ENCODE data around the gene UBC. TPM values are rescaled to one million over a fixed set of nuclear protein-coding genes. Genes with fewer than 3 reads are reported as not detected.

Gene UBC
- total RNA-seq, 1 experiment from 2014 or later, result 880 TPM

DNA sequence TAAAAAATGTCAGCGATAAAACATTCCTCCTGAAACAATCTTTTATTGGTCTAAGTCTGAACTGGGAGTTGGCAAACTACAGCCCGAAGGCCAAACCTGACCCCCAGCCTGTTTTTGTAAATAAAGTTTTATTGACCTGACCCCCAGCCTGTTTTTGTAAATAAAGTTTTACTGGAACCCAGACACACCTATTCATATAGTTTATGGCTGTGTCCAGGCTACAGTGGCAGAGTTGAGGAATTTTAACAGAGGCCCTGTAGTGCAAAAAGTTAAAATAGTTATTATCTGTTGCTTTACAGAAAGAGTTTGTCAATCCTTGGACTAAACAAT is 38.7 kb downstream of the UBC start:
- TF ChIP-seq, protein P1, sequence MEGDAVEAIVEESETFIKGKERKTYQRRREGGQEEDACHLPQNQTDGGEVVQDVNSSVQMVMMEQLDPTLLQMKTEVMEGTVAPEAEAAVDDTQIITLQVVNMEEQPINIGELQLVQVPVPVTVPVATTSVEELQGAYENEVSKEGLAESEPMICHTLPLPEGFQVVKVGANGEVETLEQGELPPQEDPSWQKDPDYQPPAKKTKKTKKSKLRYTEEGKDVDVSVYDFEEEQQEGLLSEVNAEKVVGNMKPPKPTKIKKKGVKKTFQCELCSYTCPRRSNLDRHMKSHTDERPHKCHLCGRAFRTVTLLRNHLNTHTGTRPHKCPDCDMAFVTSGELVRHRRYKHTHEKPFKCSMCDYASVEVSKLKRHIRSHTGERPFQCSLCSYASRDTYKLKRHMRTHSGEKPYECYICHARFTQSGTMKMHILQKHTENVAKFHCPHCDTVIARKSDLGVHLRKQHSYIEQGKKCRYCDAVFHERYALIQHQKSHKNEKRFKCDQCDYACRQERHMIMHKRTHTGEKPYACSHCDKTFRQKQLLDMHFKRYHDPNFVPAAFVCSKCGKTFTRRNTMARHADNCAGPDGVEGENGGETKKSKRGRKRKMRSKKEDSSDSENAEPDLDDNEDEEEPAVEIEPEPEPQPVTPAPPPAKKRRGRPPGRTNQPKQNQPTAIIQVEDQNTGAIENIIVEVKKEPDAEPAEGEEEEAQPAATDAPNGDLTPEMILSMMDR (IDR thresholded peaks at IDR 0.05; ENCODE audit: insufficient read depth in 1 of 2, low read depth in 1 of 2, low read length in 1 of 2, severe bottlenecking in 1 of 2, unreplicated experiment in 1 of 2), result no peak
- peaks cover 14% of the 10 kb centered on the region; the same call in 1 of the 2 replicates for H3K4me1 ChIP-seq
- no peaks in the 10 kb centered on the region for H3K36me3 ChIP-seq (ENCODE audit: control insufficient read depth, insufficient read depth, low read length)
- ChIA-PET CTCF (no interaction called here), POLR2A (no interaction called here)
- no peak overlapping the region for H3K4me3 ChIP-seq (ENCODE audit: low read depth, low read length)
- no peak for DNase-seq
- intact Hi-C loops (cut with micrococcal nuclease; ENCODE audit: unreplicated experiment), result no loop called here
- no peaks in the 10 kb centered on the region for H3K27me3 Mint-ChIP-seq (ENCODE audit: insufficient read depth, unreplicated experiment)
- no peaks in the 10 kb centered on the region for H3K27me3 ChIP-seq (replicated peaks; ENCODE audit: control insufficient read depth, insufficient read depth, low read length)
- H3K4me1 Mint-ChIP-seq (ENCODE audit: low read depth, unreplicated experiment), result peaks cover 7% of the 10 kb centered on the region
- BruUV-seq (replicated peaks), result no TSS peak
- no peaks in the 10 kb centered on the region for H3K36me3 Mint-ChIP-seq (ENCODE audit: insufficient read depth, unreplicated experiment)
- H3K9me3 Mint-ChIP-seq (ENCODE audit: unreplicated experiment), result no peaks in the 10 kb centered on the region
- peak overlapping the region; percentile 0 for H3K27ac Mint-ChIP-seq (ENCODE audit: unreplicated experiment)
- no peak overlapping the region for H3K4me3 Mint-ChIP-seq (ENCODE audit: unreplicated experiment)
- H3K9me3 ChIP-seq, result no peaks in the 10 kb centered on the region

DNA sequence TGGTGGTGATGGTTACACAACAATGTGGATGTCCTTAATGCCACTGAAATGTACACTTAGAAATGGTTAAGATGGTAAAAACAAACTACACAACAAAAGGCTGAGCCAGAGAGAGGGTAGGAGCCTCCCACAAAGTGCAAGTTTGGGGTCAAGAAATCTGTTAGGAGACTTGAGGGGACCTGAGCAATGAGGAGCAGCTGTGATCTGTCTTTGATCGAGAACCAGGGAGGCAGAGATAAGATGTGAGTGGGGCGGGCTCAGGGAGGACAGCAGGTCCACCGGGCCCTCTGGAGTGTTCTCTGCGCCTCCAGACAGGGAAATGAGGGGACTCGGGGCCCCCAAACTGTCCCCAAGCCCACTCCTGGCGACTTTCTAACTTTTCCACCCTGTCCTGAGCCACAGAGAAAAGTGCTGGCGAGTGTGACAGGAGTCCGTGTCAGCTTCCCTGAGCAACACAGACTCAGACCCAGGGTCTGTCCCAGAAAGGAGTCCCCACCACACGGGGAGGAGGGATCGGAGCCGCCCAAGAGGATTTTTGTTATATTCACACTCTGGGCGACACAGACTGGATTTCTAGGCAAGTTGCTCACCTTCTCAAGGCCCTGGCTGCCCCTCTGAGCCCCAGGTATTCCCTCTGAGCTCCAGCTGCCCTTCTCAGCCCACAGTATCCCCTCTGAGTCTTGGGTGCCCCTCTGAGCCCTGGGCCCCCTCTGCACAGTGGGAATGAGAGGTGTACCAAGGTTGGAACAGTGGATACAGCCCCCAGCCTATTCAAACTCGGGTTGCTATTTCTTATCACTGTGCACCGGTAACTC is 39.3 kb downstream of the UBC start:
- ChIA-PET POLR2A (no interaction called here), CTCF (no interaction called here)

DNA sequence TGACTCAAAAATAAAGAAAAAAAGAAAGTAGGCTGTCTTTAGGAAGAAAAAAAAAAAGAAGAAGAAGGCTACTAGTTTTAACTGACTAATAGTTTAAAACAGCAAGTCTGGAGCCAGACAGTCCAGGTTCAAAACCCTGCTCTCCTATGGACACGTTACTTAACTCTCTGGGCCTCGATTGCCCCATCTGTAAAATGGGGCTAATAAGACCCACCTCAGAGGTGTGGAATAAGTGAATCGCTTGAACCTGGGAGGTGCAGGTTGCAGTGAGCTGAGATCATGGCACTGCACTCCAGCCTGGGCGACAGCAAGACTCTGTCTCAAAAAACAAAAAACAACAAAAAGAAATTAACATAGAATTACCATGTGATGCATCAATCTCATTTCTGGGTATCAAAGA is 40.3 kb downstream of the UBC start:
- intact Hi-C loops (cut with micrococcal nuclease; ENCODE audit: unreplicated experiment), result no loop called here
- Mint-ChIP-seq H3K9me3 (ENCODE audit: unreplicated experiment) (no peaks in the 10 kb centered on the region), H3K36me3 (ENCODE audit: insufficient read depth, unreplicated experiment) (no peaks in the 10 kb centered on the region), H3K4me3 (ENCODE audit: unreplicated experiment) (no peak overlapping the region), H3K27ac (ENCODE audit: unreplicated experiment) (no peak overlapping the region), H3K27me3 (ENCODE audit: insufficient read depth, unreplicated experiment) (no peaks in the 10 kb centered on the region), H3K4me1 (ENCODE audit: low read depth, unreplicated experiment) (peaks cover 7% of the 10 kb centered on the region)
- DNase-seq, result no peak
- no peaks in the 10 kb centered on the region for H3K27me3 ChIP-seq (replicated peaks; ENCODE audit: control insufficient read depth, insufficient read depth, low read length)
- CTCF ChIA-PET, result no interaction called here
- H3K4me3 ChIP-seq (ENCODE audit: low read depth, low read length), result no peak overlapping the region
- POLR2A ChIA-PET, result no interaction called here
- no peaks in the 10 kb centered on the region for H3K36me3 ChIP-seq (ENCODE audit: control insufficient read depth, insufficient read depth, low read length)
- H3K9me3 ChIP-seq, result no peaks in the 10 kb centered on the region
- BruUV-seq (replicated peaks), result no TSS peak
- TF ChIP-seq, protein P1 (IDR thresholded peaks at IDR 0.05; ENCODE audit: insufficient read depth in 1 of 2, low read depth in 1 of 2, low read length in 1 of 2, severe bottlenecking in 1 of 2, unreplicated experiment in 1 of 2), result no peak
- peaks cover 14% of the 10 kb centered on the region; the same call in 1 of the 2 replicates for H3K4me1 ChIP-seq

More for the DNA sequence above, 39.3 kb downstream of the UBC start:
- BruUV-seq (replicated peaks), result no TSS peak
- Mint-ChIP-seq H3K27ac (ENCODE audit: unreplicated experiment) (no peak overlapping the region), H3K4me1 (ENCODE audit: low read depth, unreplicated experiment) (peaks cover 7% of the 10 kb centered on the region), H3K27me3 (ENCODE audit: insufficient read depth, unreplicated experiment) (no peaks in the 10 kb centered on the region), H3K4me3 (ENCODE audit: unreplicated experiment) (no peak overlapping the region), H3K9me3 (ENCODE audit: unreplicated experiment) (no peaks in the 10 kb centered on the region), H3K36me3 (ENCODE audit: insufficient read depth, unreplicated experiment) (no peaks in the 10 kb centered on the region)
- Histone ChIP-seq H3K36me3 (ENCODE audit: control insufficient read depth, insufficient read depth, low read length) (no peaks in the 10 kb centered on the region), H3K4me1 (peaks cover 14% of the 10 kb centered on the region; the same call in 1 of the 2 replicates), H3K27me3 (replicated peaks; ENCODE audit: control insufficient read depth, insufficient read depth, low read length) (no peaks in the 10 kb centered on the region), H3K4me3 (ENCODE audit: low read depth, low read length) (no peak overlapping the region), H3K9me3 (no peaks in the 10 kb centered on the region)
- intact Hi-C loops (cut with micrococcal nuclease; ENCODE audit: unreplicated experiment), result no loop called here
- DNase-seq, result no peak
- TF ChIP-seq, protein P1 (IDR thresholded peaks at IDR 0.05; ENCODE audit: insufficient read depth in 1 of 2, low read depth in 1 of 2, low read length in 1 of 2, severe bottlenecking in 1 of 2, unreplicated experiment in 1 of 2), result no peak

All from Caco-2 (cell line).